Measurements from ENCODE around the gene USP6. TPM values are rescaled to one million over a fixed set of nuclear protein-coding genes. Genes with fewer than 3 reads are reported as not detected.

USP6 gene
- not detected in 2 replicates for total RNA-seq

DNA sequence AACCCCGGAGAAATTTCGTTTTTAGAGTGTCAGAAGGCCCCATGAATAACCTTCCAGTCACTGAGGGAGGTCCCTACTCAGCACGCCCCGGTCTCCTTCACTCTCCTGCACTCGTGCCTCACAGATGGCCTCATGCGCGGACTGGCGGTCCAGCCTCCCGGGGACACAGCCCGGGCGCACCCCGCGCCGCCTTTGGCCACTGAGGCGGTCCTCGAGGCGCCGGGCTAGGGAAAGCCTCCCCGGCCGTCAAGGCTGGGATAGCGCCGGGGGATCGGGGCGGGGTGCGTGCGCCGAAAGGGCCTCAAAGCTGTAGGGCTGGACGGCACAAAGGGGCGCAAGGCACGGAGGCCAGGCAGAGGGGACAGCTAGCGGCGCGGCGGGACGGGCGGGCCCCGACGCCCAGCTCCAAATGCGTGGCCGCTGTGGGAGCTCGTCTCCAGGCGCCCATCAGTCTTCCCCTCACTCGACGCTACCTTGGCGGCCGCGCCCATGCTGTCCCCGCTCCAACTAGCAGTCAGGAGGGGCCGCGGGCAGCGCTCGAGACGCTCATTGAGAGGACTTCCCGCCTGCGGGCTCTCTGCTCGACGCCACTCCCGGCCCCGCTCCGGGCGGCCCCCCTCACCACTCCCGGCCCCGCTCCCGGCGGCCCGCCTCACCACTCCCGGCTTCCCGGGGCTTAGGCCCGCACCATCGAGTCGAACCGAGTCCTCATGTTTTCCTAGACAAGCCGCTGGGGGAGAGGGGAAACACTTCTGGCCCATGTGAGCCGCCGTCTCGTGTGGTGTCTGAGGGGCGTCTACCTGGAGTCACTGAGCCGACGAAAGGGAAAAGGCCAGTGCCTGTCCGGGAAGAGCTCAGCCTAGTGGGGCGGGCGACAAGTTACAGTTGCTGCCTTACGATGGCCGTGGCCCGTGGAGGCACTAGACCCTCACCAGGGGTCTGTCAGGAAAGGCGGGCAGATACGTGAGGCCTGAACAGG is at the start of gene USP6:
Gene USP6, plus strand, starts transcription at position 360 of the 979 bp plus-strand sequence. CDS start 14,336 bp downstream, outside the sequence.

DNA sequence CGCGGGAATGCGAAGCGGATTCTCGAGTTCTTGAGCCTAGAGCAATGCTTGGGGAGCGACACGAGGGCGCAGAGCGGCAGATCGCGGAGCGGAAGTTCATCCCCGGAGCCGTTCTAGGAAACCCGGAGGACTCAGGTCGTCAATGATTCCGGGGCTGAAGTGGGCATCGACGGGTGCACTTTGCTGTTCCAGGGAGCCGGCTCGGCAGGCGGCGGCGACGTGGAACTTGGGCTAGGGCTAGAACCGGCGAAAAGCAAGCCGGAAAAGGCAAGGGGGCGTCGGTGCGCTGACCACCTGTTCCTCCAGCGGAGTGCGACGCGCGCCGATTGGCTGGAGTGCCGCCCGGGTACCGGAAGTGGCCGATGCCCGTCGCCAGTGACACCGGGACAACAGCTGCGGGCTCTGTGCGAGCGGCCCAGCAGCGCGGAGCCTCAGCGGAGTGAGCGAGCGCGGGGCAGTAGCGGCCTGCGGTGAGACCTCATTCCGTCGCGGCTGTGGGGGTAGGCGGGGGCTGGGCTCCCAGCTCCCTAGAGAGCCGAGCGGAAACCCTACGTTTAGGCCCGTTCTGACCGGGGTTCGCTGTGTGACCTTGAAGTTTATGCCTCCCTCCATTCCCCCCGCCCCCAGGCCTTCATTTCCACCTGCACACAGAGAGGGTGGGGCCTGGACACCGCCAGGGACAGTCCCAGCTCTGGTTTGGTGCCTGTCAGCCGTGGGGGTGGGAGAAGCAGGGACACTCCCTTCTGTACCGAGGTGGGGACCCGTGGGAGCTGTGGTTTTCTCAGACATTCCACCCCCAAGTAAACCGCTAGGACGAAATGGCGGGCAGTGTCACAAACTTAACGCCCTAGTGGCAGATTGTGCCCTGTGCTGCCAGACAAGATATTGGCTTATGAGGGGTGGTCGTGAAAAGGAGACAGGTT is 37.5 kb upstream of the USP6 start, which contains the start of gene ZFP3:
Gene ZFP3, plus strand, starts transcription at position 362 of the 923 bp plus-strand sequence. CDS start 13,038 bp downstream, outside the sequence.

DNA sequence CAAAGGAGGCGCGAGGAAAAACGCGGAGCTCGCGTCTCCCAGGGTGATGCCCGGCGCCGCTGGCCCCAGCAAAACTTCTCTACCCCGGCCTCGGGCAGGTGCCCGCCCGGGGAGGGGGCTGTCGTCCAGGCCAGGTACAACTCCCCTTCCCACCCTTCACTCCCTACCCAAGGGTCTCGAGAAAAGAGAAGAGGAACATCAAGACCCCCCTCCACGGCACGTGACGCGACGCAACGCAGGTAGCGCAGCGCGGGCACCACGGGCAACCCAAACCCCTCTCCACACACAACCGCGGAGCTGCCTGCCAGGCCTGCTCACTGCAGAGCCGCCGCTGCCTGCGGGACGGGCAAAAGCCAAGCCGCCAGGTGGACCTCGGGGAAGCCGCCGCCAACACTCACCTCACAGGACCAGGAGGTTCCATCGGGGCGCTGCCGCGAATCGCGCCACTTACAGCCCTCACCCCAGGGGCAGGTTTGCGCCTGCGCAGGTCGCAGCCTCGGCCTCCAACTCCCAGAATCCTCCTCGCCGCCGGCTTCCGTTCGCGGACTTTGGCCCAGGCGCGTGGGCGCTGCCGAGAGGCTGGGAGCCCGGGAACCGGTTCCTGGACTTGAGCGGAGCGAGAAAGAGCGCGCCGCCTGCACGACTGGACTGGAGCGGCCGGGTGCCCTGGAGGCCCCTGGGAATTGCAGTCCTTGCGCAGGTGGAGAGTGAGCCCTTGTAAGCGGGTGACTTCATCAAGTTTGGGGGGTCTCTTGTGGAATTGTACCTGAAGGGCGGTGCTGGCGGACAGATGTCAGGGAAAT is 4.2 kb upstream of the USP6 start, which contains the start of gene ZNF232:
Gene ZNF232, minus strand, starts transcription at position 477 of the 803 bp plus-strand sequence. Its CDS starts 56 bp downstream, at position 421.

DNA sequence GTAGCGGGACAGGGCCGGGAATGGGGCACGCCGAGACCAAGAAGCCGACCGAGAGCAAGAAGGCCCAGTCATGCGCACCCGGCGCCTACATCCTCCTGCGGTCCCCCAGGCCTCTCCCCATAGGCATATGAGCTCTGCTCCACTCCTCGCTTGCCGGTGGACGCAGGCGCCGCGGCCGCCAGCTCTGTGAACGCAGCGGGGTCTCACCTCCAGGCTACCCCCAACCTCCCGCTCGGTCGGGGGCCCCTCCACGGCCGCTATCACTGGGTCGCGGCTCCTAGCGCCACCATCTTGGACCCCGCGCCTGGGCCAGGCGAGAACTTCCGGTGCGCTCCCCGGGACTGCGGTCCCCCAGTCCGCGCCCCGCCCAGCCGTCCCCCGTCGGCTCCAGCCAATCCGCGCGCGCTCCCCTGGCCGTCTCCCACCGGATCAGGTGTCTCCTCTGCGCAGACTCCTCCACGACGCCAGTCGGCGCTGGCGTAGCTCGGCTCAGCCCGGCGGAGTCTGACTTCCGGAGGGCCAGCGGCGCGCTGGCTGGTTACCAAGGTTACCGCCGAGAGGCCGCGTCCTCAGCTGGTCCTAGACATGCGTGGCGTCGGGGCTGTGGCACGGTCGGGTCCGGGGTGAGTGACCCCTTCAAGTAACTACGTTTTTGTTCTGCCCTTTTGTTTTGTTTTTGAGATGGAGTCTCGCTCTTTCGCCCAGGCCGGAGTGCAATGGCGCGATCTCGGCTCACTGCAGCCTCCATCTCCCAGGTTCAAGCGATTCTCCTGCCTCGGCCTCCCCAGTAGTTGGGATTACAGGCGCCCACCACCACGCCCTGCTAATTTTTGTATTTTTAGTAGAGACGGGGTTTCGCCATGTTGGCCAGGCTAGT is 75.9 kb downstream of the USP6 start, which contains the start of gene ZNF594:
Gene ZNF594, minus strand, starts transcription at position 328 of the 877 bp plus-strand sequence. CDS start 7,612 bp downstream, outside the sequence.

Other genes starting within 250 kb of the USP6 start
- gene C17orf107, start 216.5 kb upstream of the USP6 start, total RNA-seq = 3.8 and 5.4 TPM in 2 replicates
- gene CHRNE, start 212.9 kb upstream of the USP6 start, total RNA-seq = 0.51 TPM in 1 of 2 replicates, not detected in the other
- gene GP1BA, start 183.8 kb upstream of the USP6 start, total RNA-seq = not detected in 2 replicates
- 31.3 and 50.4 TPM in 2 replicates for gene SLC25A11, start 176.0 kb upstream of the USP6 start, total RNA-seq
- gene RNF167, start 175.8 kb upstream of the USP6 start, total RNA-seq = 55.7 and 65.9 TPM in 2 replicates
- gene PFN1, start 167.5 kb upstream of the USP6 start, total RNA-seq = 692 and 1,126 TPM in 2 replicates
- 1.6 and 10.7 TPM in 2 replicates for gene ENO3, start 164.9 kb upstream of the USP6 start, total RNA-seq
- 55.8 and 67.8 TPM in 2 replicates for gene SPAG7, start 148.2 kb upstream of the USP6 start, total RNA-seq
- 19.3 and 28.2 TPM in 2 replicates for gene CAMTA2, start 128.4 kb upstream of the USP6 start, total RNA-seq
- 0.47 and 1.6 TPM in 2 replicates for gene INCA1, start 118.5 kb upstream of the USP6 start, total RNA-seq
- 36.3 and 55.4 TPM in 2 replicates for gene KIF1C, start 118.1 kb upstream of the USP6 start, total RNA-seq
- not detected in 2 replicates for gene SLC52A1, start 80.6 kb upstream of the USP6 start, total RNA-seq
- 1.4 and 1.8 TPM in 2 replicates for gene ZFP3, start 37.6 kb upstream of the USP6 start, total RNA-seq
- 2.5 and 4.4 TPM in 2 replicates for gene ZNF232, start 4.2 kb upstream of the USP6 start, total RNA-seq
- gene ZNF594, start 75.8 kb downstream of the USP6 start, total RNA-seq = 3.5 and 3.9 TPM in 2 replicates
- not detected in 2 replicates for gene SCIMP, start 118.8 kb downstream of the USP6 start, total RNA-seq
- gene RABEP1, start 166.3 kb downstream of the USP6 start, total RNA-seq = 26.1 and 28.7 TPM in 2 replicates

Data from pericardium fibroblast (primary cell).